ENCODE measurements around the gene RFX2.

Gene RFX2

DNA sequence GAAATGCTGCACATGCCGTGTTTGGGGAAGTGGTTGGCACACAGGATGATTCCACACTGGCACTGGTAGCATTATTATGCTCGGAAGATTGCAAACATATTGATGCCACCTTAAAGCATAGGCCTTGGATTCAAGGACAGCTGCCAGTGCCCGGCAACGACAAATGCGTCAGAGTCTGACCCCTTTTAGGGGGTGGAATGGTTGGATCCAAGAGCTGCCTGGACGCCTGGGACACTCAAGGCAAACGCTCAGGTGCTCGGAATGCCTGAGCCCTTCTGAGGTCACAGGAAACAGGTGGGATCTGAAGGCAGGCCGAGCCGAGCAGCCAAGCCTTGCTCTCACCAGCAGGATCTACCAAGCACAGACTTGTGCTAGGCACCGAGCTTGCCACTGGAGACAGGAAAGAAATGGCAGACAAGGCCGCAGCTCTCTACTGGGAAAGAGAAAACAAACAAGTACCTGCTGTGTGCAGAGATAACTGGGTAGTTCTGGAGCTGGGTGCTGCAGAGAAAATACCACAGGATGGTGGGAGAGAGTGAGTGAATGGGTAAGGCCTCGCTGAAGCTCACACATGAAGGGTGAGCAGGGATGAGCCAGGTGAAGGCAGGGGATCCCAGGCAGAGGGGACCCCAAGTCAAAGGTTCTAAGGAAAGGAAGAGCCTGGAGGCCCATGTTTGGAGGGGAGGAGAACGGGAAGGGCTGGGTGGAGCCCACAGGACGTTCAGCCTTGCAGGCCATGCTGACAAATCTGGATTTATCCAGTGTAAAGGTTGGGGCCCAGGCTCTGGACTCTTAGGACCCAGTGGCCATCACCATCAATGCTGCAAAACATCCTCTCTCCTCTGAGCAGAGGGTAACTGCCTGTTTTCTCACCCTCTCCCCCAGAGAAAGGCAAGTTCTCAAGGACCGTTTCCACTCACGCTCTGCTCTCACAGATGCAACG lies 141.6 kb downstream of the RFX2 start:
- Histone ChIP-seq H3K9ac (no peak overlapping the region), H3K79me2 (ENCODE audit: insufficient read depth, low read depth) (peaks cover 89% of the 10 kb centered on the region), H3K4me1 (ENCODE audit: low read depth, poor library complexity, severe bottlenecking) (peaks cover 40% of the 10 kb centered on the region), H3K27ac (no peak overlapping the region), H4K20me1 (ENCODE audit: insufficient read depth) (peaks cover 27% of the 10 kb centered on the region), H3K4me2 (peak overlapping the region; percentile 24; the same call in 1 of the 2 replicates), H3K36me3 (ENCODE audit: insufficient read depth) (no peaks in the 10 kb centered on the region), H3K27me3 (ENCODE audit: insufficient read depth, low read depth) (no peaks in the 10 kb centered on the region), H3K4me3 (IDR thresholded peaks at IDR 0.05; ENCODE audit: insufficient read depth, low read depth, low read length) (no peak overlapping the region), H2AFZ (ENCODE audit: low read depth) (no peak overlapping the region)
- TF ChIP-seq CTCF (conservative IDR thresholded peaks at IDR 0.05; ENCODE audit: low read depth, low read length), result no peak

DNA sequence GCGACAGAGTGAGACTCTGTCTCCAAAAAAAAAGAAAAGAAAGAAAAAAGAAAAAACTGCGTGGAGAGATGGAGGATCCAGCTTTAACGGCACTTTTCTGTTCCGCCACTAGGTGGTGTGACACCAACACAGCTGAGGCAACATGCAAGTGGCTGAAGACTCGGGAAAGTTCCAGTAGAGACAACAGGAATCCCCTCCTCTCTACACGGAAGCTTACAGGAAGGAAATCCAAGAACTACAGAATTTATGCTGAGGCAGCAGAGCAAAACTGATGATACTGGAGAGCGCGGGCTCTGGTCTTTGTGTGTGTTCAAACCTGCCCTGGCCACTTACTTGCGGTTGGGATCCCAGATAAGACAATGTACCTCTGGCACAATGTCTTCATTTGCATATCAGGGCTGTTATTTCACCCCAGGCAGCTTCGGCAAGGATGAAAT lies 142.3 kb downstream of the RFX2 start:
- H4K20me1 ChIP-seq (ENCODE audit: insufficient read depth), result peaks cover 26% of the 10 kb centered on the region
- no peak overlapping the region for H3K9ac ChIP-seq
- H3K27ac ChIP-seq, result no peak overlapping the region

GRCh38 chr19:5967571-5967970 lies 142.7 kb downstream of the RFX2 start:
- H3K4me2 ChIP-seq, result peak overlapping the region; percentile 4; the same call in 1 of the 2 replicates
- no peak overlapping the region for H3K4me3 ChIP-seq (IDR thresholded peaks at IDR 0.05; ENCODE audit: insufficient read depth, low read depth, low read length)
- H4K20me1 ChIP-seq (ENCODE audit: insufficient read depth), result peaks cover 21% of the 10 kb centered on the region
- no peak overlapping the region for H3K27ac ChIP-seq
- no peak overlapping the region for H3K9ac ChIP-seq
- no peaks in the 10 kb centered on the region for H3K36me3 ChIP-seq (ENCODE audit: insufficient read depth)
- no peaks in the 10 kb centered on the region for H3K27me3 ChIP-seq (ENCODE audit: insufficient read depth, low read depth)
- H3K79me2 ChIP-seq (ENCODE audit: insufficient read depth, low read depth), result peaks cover 89% of the 10 kb centered on the region
- no peak overlapping the region for H2AFZ ChIP-seq (ENCODE audit: low read depth)
- TF ChIP-seq CTCF (conservative IDR thresholded peaks at IDR 0.05; ENCODE audit: low read depth, low read length), result no peak
- H3K4me1 ChIP-seq (ENCODE audit: low read depth, poor library complexity, severe bottlenecking), result peaks cover 34% of the 10 kb centered on the region

More for the DNA sequence above, 142.3 kb downstream of the RFX2 start:
- no peak overlapping the region for H3K4me3 ChIP-seq (IDR thresholded peaks at IDR 0.05; ENCODE audit: insufficient read depth, low read depth, low read length)
- H3K36me3 ChIP-seq (ENCODE audit: insufficient read depth), result no peaks in the 10 kb centered on the region
- TF ChIP-seq CTCF (conservative IDR thresholded peaks at IDR 0.05; ENCODE audit: low read depth, low read length), result peak; percentile 94
- no peak overlapping the region for H2AFZ ChIP-seq (ENCODE audit: low read depth)
- no peaks in the 10 kb centered on the region for H3K27me3 ChIP-seq (ENCODE audit: insufficient read depth, low read depth)
- H3K4me2 ChIP-seq, result peak overlapping the region; percentile 24; the same call in 1 of the 2 replicates
- H3K4me1 ChIP-seq (ENCODE audit: low read depth, poor library complexity, severe bottlenecking), result peaks cover 39% of the 10 kb centered on the region
- peaks cover 89% of the 10 kb centered on the region for H3K79me2 ChIP-seq (ENCODE audit: insufficient read depth, low read depth)

GRCh38 chr19:5966941-5967340 lies 143.4 kb downstream of the RFX2 start:
- Histone ChIP-seq H3K4me3 (IDR thresholded peaks at IDR 0.05; ENCODE audit: insufficient read depth, low read depth, low read length) (no peak overlapping the region), H3K36me3 (ENCODE audit: insufficient read depth) (no peaks in the 10 kb centered on the region), H3K4me2 (no peak overlapping the region), H3K27me3 (ENCODE audit: insufficient read depth, low read depth) (no peaks in the 10 kb centered on the region), H3K79me2 (ENCODE audit: insufficient read depth, low read depth) (peaks cover 89% of the 10 kb centered on the region), H3K9ac (no peak overlapping the region), H3K4me1 (ENCODE audit: low read depth, poor library complexity, severe bottlenecking) (peaks cover 28% of the 10 kb centered on the region), H3K27ac (no peak overlapping the region), H4K20me1 (ENCODE audit: insufficient read depth) (peaks cover 17% of the 10 kb centered on the region; the same call in 1 of the 2 replicates), H2AFZ (ENCODE audit: low read depth) (no peak overlapping the region)
- no peak for TF ChIP-seq CTCF (conservative IDR thresholded peaks at IDR 0.05; ENCODE audit: low read depth, low read length)

All from KMS-11 (cell line).